A549 treated with GW870086 at 1 μM for 4 hours (cell line): ENCODE data around the gene ZNF891. TPM values are rescaled to one million over a fixed set of nuclear protein-coding genes. Genes with fewer than 3 reads are reported as not detected.

Experiments used
- total RNA-seq: library from RNA; stranded (reverse); fragments of 200-300 nt; extraction: Qiagen RNA extraction; gene quantifications from 5 replicates; pipeline ENCODE4 v1.2.3, GENCODE V29; 2022; ENCODE audit warnings: low read depth

Gene ZNF891
- total RNA-seq, result 0.31 to 0.46 TPM (median 0.37 TPM) in 5 replicates

GRCh38 chr12:133130038-133130807 lies at the start of gene ZNF891, which contains the start of gene ZNF10:
TSS of gene ZNF891 (minus strand) at chr12:133130274. CDS start at chr12:133121918, 8,356 bp downstream.
TSS of gene ZNF10 (plus strand) at chr12:133130627. CDS start at chr12:133144493, 13,866 bp downstream.

DNA sequence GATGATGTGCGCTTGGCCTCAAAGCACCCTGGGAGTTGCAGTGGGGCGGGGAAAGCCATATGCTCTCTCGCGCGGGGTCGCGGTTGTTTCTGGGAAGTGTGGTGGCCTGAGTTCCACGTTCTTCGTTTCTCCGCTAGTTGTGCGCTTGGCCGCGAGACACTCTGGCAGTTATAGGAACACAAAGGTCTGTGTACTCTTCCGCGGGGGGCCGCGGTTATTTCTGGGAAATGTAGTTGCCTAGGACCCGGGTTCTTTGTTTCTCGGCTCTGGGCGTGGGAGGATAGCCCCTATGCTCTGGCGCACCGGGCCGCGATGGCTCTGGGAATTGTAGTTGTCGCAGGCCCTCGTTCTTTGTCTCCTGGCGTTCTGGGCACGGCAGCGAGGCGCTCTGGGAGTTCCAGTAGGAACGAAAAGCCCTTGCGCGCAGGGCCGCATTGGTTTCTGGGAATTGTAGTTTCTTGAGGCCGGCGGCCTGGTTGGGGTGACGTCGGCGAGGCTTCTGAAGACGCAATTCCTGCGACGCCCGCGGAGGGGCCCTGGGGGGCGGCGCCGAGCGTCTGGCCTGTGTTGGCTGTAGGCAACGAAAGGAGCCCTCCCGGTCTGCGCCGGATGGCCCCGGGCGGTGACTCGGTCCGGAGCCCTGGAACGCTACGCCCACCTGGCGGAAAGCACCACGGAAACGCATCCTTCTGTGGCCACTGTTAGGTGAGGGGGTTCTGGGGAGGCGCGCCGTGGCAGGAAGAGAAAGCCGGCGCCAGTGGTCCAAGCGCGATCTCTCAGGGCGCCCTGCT lies 49.5 kb downstream of the ZNF891 start, which contains the start of gene ZNF140:
TSS of gene ZNF140 (plus strand) at position 556 of the 791 bp plus-strand sequence. CDS start 398 bp downstream, outside the sequence.

Other genes with a start within 250 kb of the ZNF891 start
- gene CHFR, start 242.7 kb downstream of the ZNF891 start, total RNA-seq, result 19.7 to 24.4 TPM (median 22.6 TPM) in 5 replicates
- 2.6 to 3.6 TPM (median 3.2 TPM) in 5 replicates for gene ZNF605, start 174.0 kb downstream of the ZNF891 start, total RNA-seq
- 7.0 to 12.7 TPM (median 8.5 TPM) in 5 replicates for gene ZNF26, start 143.9 kb downstream of the ZNF891 start, total RNA-seq
- gene ZNF84, start 92.8 kb downstream of the ZNF891 start, total RNA-seq, result 9.3 to 13.7 TPM (median 12.3 TPM) in 5 replicates
- 8.0 to 11.3 TPM (median 8.5 TPM) in 5 replicates for gene ZNF140, start 49.4 kb downstream of the ZNF891 start, total RNA-seq
- 1.1 to 2.1 TPM (median 1.6 TPM) in 5 replicates for gene ZNF10, start 353 bp upstream of the ZNF891 start, total RNA-seq
- 8.5 to 14.3 TPM (median 11.4 TPM) in 5 replicates for gene ZNF268, start 51.2 kb upstream of the ZNF891 start, total RNA-seq
- gene ANHX, start 105.6 kb upstream of the ZNF891 start, total RNA-seq, result not detected in 5 replicates